ENCODE measurements around the gene TP73. TPM values are rescaled to one million over a fixed set of nuclear protein-coding genes. Genes with fewer than 3 reads are reported as not detected.

TP73 gene
- total and polyA plus RNA-seq, 2 donors from 2014 or later: 0.54 TPM; not detected in 1

DNA sequence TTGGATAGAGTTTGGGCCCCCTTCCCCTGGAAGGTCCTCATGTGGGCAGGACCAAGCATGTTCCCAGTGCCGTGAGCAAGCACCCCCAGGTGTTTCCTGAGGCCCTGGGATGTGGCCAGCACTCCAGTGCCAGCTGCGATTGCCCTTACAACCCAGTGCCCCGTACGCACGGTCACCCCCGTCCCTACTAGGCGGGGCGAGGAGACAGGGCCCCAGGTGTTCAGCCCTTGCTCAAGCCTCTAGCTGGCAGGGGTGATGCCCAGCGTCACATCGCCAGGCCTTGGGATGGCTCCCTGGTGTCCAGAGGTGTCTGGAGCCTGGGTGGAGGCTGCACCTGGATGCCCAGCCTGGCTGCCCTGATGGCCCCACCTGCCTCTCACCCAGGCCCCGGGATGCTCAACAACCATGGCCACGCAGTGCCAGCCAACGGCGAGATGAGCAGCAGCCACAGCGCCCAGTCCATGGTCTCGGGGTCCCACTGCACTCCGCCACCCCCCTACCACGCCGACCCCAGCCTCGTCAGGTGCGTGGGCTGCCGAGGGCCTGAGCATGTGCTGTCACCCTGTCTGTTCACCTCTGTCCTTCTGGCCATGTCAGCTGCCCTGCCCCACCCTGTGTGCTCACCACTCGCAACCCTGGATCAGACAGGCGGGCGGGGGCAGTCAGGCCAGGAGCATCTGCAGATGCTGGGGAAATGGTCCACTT, 78.4 kb downstream of the TP73 start:
- H3K27me3 ChIP-seq (ENCODE audit: control insufficient read depth, insufficient read depth, low read length): no peaks in the 10 kb centered on the region
- H3K4me3 ChIP-seq (ENCODE audit: low read length in 3 of 3): no peak overlapping the region
- H3K9me3 ChIP-seq (ENCODE audit: control insufficient read depth in 2 of 3, insufficient read depth in 1 of 3, low read length in 3 of 3): no peaks in the 10 kb centered on the region
- intact Hi-C loops (cut with DNase I): no loop called here
- H3K9ac ChIP-seq (ENCODE audit: low read length in 3 of 3): no peak overlapping the region
- no peaks in the 10 kb centered on the region for H3K36me3 ChIP-seq (ENCODE audit: control insufficient read depth in 2 of 3, insufficient read depth in 3 of 3, low read length in 3 of 3)
- no peak overlapping the region for H3K27ac ChIP-seq (ENCODE audit: low read depth in 2 of 2, low read length in 2 of 2)
- no peak for TF ChIP-seq CTCF (IDR thresholded peaks at IDR 0.05; ENCODE audit: borderline replicate concordance, extremely low read depth, insufficient read depth)
- DNase-seq (no peak), FAIRE-seq (no peak)
- H3K4me1 ChIP-seq (ENCODE audit: control insufficient read depth in 2 of 3, insufficient read depth in 2 of 3, low read depth in 1 of 3, low read length in 3 of 3): no peaks in the 10 kb centered on the region

- Histone ChIP-seq H3K36me3 (ENCODE audit: control insufficient read depth in 2 of 3, insufficient read depth in 3 of 3, low read length in 3 of 3) (peaks cover 0 to 2% (median 0%) of the 10 kb centered on the region in 3 donors), H3K9ac (ENCODE audit: low read length in 3 of 3) (no peak overlapping the region), H3K4me1 (ENCODE audit: control insufficient read depth in 2 of 3, insufficient read depth in 2 of 3, low read depth in 1 of 3, low read length in 3 of 3) (no peaks in the 10 kb centered on the region), H3K9me3 (ENCODE audit: control insufficient read depth in 2 of 3, insufficient read depth in 1 of 3, low read length in 3 of 3) (no peaks in the 10 kb centered on the region), H3K4me3 (ENCODE audit: low read length in 3 of 3) (no peak overlapping the region), H3K27ac (ENCODE audit: low read depth in 2 of 2, low read length in 2 of 2) (no peak overlapping the region), H3K27me3 (ENCODE audit: control insufficient read depth, insufficient read depth, low read length) (no peaks in the 10 kb centered on the region)
- no peak for TF ChIP-seq CTCF (IDR thresholded peaks at IDR 0.05; ENCODE audit: borderline replicate concordance, extremely low read depth, insufficient read depth)
- DNase-seq (peak in 2 of 5 donors; percentile 21 to 29), FAIRE-seq (no peak)
- intact Hi-C loops (cut with DNase I): no loop called here
Observed at GRCh38 chr1:3731583-3732433, 79.5 kb downstream of the TP73 start.

DNA sequence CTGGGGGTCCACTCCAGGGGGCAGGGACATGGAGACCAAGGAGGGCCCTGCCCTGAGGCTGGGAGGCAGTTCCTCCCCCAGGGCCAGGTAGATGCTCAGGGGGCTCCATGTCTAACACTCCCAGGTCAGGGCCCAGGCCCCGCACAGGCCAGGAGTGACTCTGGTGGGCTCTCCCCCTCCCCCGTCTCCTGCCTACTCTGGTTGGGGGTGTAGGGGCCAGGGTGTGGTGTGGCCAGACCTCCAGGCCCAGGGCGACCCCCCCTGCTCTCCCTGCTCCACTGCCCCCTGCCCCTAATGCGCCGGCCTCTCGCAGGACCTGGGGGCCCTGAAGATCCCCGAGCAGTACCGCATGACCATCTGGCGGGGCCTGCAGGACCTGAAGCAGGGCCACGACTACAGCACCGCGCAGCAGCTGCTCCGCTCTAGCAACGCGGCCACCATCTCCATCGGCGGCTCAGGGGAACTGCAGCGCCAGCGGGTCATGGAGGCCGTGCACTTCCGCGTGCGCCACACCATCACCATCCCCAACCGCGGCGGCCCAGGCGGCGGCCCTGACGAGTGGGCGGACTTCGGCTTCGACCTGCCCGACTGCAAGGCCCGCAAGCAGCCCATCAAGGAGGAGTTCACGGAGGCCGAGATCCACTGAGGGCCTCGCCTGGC, 80.2 kb downstream of the TP73 start:
- Histone ChIP-seq H3K9ac (ENCODE audit: low read length in 3 of 3) (no peak overlapping the region), H3K9me3 (ENCODE audit: control insufficient read depth in 2 of 3, insufficient read depth in 1 of 3, low read length in 3 of 3) (no peaks in the 10 kb centered on the region), H3K36me3 (ENCODE audit: control insufficient read depth in 2 of 3, insufficient read depth in 3 of 3, low read length in 3 of 3) (peaks cover 0 to 3% (median 2%) of the 10 kb centered on the region in 3 donors), H3K27ac (ENCODE audit: low read depth in 2 of 2, low read length in 2 of 2) (no peak overlapping the region), H3K4me1 (ENCODE audit: control insufficient read depth in 2 of 3, insufficient read depth in 2 of 3, low read depth in 1 of 3, low read length in 3 of 3) (no peaks in the 10 kb centered on the region), H3K27me3 (ENCODE audit: control insufficient read depth, insufficient read depth, low read length) (no peaks in the 10 kb centered on the region), H3K4me3 (ENCODE audit: low read length in 3 of 3) (no peak overlapping the region)
- peak in 4 of 5 donors; percentile 38 to 69 (median 51) for DNase-seq
- intact Hi-C loops (cut with DNase I): no loop called here
- no peak for FAIRE-seq
- TF ChIP-seq CTCF (IDR thresholded peaks at IDR 0.05; ENCODE audit: borderline replicate concordance, extremely low read depth, insufficient read depth): no peak

All from kidney (tissue), 14 donors.